Measurements from ENCODE around the gene WFDC2. TPM values are rescaled to one million over a fixed set of nuclear protein-coding genes. Genes with fewer than 3 reads are reported as not detected.

Gene WFDC2
- total RNA-seq, 1 donor from 2014 or later = 172 TPM

DNA sequence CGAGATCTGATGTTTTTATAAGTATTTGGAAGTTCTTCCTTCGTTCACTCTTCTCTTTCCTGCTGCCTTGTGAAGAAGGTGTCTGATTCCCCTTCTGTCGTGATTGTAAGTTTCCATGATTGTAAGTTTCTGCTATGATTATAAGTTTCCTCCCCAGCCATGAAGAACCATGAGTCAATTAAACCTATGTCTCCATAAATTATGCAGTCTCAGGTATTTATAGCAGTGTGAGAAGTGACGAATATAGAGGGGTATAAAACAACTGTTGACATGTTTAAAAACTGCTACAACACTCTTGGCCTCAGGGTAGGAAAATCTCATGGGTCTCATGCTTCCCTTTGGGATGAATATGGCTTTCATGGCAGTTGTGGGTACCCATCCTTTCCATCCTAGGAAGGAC lies 5.8 kb upstream of the WFDC2 start:
- no peaks in the 10 kb centered on the region for H3K9me3 ChIP-seq
- ATAC-seq = no peak
- peaks cover 8% of the 10 kb centered on the region for H3K27me3 ChIP-seq (ENCODE audit: low read depth)
- intact Hi-C loops (cut with DNase I) = no loop called here
- no peak for TF ChIP-seq CTCF (IDR thresholded peaks at IDR 0.05)
- H3K4me1 ChIP-seq = peaks cover 5% of the 10 kb centered on the region
- H3K36me3 ChIP-seq = no peaks in the 10 kb centered on the region
- no peak overlapping the region for H3K27ac ChIP-seq
- no peak for DNase-seq
- no peak overlapping the region for H3K4me3 ChIP-seq

DNA sequence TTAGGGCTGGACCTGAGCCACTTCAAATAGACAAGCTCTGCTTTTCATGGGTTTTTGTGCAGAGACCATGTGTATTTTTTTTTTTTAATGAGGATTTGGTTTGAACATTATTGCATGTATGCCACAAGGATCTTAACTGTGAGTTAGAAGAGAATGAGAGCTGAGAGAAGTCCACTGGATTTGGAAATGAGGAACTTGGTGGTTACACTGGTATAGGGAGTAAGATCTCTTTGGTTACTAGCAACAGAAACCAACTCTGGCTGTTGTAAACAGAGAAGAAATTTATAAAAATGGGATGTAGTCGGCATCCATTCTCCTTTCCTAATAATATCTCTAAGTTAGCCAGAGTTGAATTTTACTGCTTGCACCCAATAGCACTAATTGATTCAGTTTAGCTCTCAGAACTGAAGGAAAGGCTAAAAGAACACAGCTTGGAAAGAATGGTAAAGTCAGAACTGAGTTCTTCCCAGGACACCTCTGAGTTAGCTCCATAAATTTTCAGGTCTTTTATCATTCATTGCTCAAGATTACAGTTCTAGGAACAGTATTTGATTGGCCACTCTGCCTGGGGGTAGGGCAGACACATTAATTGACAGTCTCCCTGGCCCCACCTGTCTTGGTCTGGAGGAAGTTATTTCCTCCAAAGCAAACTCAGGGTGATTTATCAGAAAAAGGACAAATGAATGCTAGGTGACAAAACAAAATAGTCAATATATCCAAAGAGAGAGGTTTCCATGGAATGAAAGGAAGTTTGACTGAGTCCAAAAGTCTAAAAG lies 3.9 kb upstream of the WFDC2 start:
- Histone ChIP-seq H3K4me3 (no peak overlapping the region), H3K27me3 (ENCODE audit: low read depth) (peaks cover 28% of the 10 kb centered on the region), H3K36me3 (no peaks in the 10 kb centered on the region), H3K4me1 (peaks cover 19% of the 10 kb centered on the region), H3K9me3 (no peaks in the 10 kb centered on the region), H3K27ac (no peak overlapping the region)
- no peak for DNase-seq
- no peak for TF ChIP-seq CTCF (IDR thresholded peaks at IDR 0.05)
- ATAC-seq = no peak
- intact Hi-C loops (cut with DNase I) = no loop called here

GRCh38 chr20:45467172-45467571 lies 2.4 kb upstream of the WFDC2 start:
- Histone ChIP-seq H3K36me3 (no peaks in the 10 kb centered on the region), H3K27ac (no peak overlapping the region), H3K9me3 (no peaks in the 10 kb centered on the region), H3K4me3 (no peak overlapping the region), H3K27me3 (ENCODE audit: low read depth) (peaks cover 36% of the 10 kb centered on the region), H3K4me1 (peaks cover 24% of the 10 kb centered on the region)
- DNase-seq (no peak), ATAC-seq (no peak)
- intact Hi-C loops (cut with DNase I) = no loop called here
- TF ChIP-seq CTCF (IDR thresholded peaks at IDR 0.05) = no peak

- no peak for TF ChIP-seq CTCF (IDR thresholded peaks at IDR 0.05)
- no peak for DNase-seq
- no peak for ATAC-seq
- Histone ChIP-seq H3K27me3 (ENCODE audit: low read depth) (peaks cover 36% of the 10 kb centered on the region), H3K4me1 (peaks cover 24% of the 10 kb centered on the region), H3K9me3 (no peaks in the 10 kb centered on the region), H3K27ac (no peak overlapping the region), H3K4me3 (no peak overlapping the region), H3K36me3 (no peaks in the 10 kb centered on the region)
- intact Hi-C loops (cut with DNase I) = no loop called here
Observed at GRCh38 chr20:45467861-45468260, 1.7 kb upstream of the WFDC2 start.

DNA sequence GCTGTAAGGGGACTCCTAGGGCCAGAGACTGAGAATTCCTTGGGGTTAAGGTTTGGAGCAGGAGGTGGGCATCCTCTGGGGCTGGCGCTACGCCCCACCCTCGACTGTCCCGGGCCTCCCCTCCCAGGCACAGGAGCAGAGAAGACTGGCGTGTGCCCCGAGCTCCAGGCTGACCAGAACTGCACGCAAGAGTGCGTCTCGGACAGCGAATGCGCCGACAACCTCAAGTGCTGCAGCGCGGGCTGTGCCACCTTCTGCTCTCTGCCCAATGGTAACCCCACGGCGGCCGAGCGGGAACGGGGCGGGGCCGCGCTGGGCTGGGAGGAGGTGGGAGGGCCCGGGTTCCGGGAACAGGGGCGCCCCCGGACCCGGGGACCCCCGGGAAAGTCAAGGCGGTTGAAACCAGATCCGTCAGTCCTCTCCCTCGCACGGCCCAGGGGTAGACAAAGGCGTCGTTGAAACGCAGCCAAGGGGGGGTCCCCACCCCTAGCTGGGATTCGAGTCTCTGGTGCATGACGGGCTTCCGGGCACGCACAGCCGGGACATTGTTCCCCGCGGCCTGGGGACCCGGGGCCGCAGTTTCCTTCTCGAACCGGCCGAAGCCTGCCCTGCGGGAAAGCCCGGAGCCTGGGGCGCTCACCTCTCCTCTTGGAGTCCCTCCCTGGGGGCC lies 844 bp downstream of the WFDC2 start:
- Histone ChIP-seq H3K27ac (peak overlapping the region; percentile 71), H3K4me1 (peaks cover 20% of the 10 kb centered on the region), H3K9me3 (no peaks in the 10 kb centered on the region), H3K4me3 (peak overlapping the region; percentile 61), H3K27me3 (ENCODE audit: low read depth) (peaks cover 36% of the 10 kb centered on the region), H3K36me3 (no peaks in the 10 kb centered on the region)
- DNase-seq (peak; percentile 83), ATAC-seq (peak; percentile 94 to 96)
- TF ChIP-seq CTCF (IDR thresholded peaks at IDR 0.05) = no peak
- intact Hi-C loops (cut with DNase I) = no loop called here

Measured in lower lobe of right lung (tissue), 2 donors.